Thyroid gland (tissue), 4 donors: ENCODE measurements around the gene TRAPPC3L.

Experiments
- POLR2A ChIP-seq, 2 donors: fragments of 450-650 bp; IDR thresholded peaks; one replicate each; pipeline ENCODE4 v1.6.1; 2017; ENCODE audit warnings: antibody characterized with exemption in 2 of 2, mild to moderate bottlenecking in 2 of 2, moderate library complexity in 1 of 2
- TF ChIP-seq, protein P1 (sequence below), 6 experiments: fragments of 200-600 bp in 3 of 6; fragments of 450-650 bp in 3 of 6; sonication (generic) in 3 of 6; IDR thresholded peaks; one replicate each; pipeline ENCODE4 v1.5.1; 2016 to 2019; ENCODE audit warnings: antibody characterized with exemption in 6 of 6, mild to moderate bottlenecking in 2 of 6, inconsistent platforms in 1 of 6, moderate library complexity in 1 of 6

DNA sequence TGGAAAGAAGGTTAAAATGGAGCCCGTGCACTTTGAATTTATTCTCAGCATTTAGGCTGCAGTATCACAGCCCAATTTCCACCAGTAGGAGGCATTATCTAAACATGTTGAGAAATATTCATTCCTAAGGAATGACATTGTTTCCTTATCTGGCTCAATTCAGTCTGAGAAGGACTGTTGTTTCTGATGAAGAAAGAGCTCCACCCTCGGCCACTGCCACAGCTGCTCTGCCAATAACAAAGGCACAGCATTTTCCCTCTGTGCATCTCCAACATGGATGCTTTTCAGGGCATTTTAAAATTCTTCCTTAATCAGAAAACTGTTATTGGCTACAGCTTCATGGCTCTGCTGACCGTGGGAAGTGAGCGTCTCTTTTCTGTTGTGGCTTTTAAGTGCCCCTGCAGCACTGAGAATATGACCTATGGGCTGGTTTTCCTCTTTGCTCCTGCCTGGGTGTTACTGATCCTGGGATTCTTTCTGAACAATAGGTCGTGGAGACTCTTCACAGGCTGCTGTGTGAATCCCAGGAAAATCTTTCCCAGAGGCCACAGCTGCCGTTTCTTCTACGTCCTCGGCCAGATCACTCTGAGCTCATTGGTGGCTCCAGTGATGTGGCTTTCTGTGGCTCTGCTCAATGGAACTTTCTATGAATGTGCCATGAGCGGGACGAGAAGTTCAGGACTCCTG is 33.9 kb downstream of the TRAPPC3L start, which contains the start of gene CALHM5:
- TF ChIP-seq, protein P1, sequence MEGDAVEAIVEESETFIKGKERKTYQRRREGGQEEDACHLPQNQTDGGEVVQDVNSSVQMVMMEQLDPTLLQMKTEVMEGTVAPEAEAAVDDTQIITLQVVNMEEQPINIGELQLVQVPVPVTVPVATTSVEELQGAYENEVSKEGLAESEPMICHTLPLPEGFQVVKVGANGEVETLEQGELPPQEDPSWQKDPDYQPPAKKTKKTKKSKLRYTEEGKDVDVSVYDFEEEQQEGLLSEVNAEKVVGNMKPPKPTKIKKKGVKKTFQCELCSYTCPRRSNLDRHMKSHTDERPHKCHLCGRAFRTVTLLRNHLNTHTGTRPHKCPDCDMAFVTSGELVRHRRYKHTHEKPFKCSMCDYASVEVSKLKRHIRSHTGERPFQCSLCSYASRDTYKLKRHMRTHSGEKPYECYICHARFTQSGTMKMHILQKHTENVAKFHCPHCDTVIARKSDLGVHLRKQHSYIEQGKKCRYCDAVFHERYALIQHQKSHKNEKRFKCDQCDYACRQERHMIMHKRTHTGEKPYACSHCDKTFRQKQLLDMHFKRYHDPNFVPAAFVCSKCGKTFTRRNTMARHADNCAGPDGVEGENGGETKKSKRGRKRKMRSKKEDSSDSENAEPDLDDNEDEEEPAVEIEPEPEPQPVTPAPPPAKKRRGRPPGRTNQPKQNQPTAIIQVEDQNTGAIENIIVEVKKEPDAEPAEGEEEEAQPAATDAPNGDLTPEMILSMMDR (IDR thresholded peaks at IDR 0.05), result peak in 4 of 6 experiments; percentile 17 to 37 (median 24)
- TF ChIP-seq POLR2A (IDR thresholded peaks at IDR 0.05), result peak in 1 of 2 donors; percentile 9
